NCI-H2029 (cell line): ENCODE results near the gene PAK1.
"Not testable (repeated sequence)": the region's sequence is repeated elsewhere in the genome, so short reads cannot be mapped to it uniquely, and the experiment has no call there.

ENCODE experiments used
- DNase-seq: peaks from one replicate; lab custom pipeline; 2025; lab: John Stamatoyannopoulos, UW

The PAK1 gene

GRCh38 chr11:77402218-77402556 is 71.7 kb downstream of the PAK1 start:
- no peak for DNase-seq

- DNase-seq = peak; percentile 37
Observed at GRCh38 chr11:77401486-77402217, 72.2 kb downstream of the PAK1 start.

DNA sequence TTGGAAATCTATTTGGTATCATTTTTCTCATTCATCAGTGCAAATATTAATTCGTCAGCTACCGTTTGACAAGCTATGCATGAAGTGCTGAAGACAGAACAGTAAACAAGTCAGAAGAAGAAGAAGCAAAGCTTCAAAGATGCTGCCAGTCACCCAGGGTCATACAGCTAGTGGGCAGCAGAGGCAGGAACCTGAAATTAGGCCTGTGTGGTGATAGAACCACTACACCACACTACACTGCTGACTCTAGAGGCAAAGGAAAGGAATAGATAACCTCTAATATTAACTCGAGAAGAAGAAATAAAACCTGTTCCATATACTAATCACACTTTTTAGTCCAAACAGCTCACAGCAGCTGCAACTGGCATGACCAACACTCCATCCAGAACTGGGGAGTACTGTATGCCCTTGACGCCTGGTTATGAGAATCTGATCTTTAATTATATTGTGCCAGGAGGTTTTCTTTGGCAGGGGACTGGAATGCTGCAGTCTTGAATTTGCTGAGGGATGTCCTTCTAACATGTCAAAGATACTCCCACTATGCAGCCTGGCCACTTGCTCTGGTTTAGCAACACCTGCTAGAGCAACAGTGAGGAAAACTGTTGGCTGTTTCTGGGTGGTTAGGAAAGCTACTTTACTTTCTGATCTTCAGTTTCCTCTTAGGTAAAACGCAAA is 73.0 kb downstream of the PAK1 start:
- no peak for DNase-seq

DNA sequence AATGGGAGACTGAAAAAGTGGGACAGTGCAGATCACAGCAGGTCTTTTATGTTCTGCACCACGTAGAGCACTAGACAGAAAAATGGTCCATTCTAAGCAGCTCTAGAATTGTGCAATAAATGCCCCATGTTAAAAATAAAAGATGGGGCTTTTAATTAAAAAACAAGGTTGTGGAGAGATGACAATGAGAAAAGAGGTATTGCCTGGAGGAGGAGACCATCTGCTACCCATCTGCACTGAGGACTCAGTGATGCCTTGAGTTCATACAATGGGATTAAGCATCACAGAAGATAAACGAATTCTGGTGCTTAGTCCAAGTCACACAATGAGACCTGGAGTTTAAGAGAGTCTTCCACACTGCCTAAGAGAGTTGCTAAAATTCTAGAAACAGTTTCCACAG is 73.6 kb downstream of the PAK1 start:
- DNase-seq = no peak

- no peak for DNase-seq
Observed at GRCh38 chr11:77397631-77398030, 76.3 kb downstream of the PAK1 start.

GRCh38 chr11:77396911-77397310 is 77.0 kb downstream of the PAK1 start:
- DNase-seq = no peak

- DNase-seq = no peak
Observed at GRCh38 chr11:77396305-77396704, 77.6 kb downstream of the PAK1 start.

DNA sequence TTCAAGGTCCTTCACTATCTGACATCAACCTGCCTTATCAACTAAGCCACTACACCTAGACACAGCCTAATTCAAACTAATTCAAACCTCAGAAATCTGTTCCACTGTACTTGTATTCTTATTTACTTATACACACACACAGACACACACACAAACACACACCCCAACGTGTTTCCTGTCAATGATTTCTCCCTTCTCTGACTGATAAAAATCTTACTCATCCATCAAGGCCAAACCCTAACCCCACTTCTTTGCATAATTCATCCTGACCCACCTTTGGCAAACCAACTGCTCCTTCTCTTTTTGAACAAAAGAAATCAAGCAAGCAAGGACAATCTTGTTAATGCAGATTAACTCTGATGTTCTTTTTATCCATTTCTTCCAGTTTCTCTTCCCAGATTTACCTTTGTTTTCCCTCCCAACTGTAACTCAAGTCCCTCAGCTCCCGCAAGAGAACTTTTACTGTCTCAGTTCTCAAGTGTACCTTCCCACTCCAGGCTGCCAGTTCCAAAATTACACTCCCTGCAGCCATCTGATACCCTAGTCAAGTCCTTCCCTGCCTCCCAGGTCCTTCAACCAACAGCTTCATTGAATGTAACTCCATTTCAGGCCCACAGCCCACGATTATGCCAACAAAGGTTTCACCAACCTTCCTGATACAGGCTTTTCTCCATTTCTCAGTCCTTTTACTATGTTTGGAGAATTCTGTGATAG is 78.3 kb downstream of the PAK1 start:
- no peak for DNase-seq

GRCh38 chr11:77392842-77393241 is 81.1 kb downstream of the PAK1 start:
- no peak for DNase-seq

DNA sequence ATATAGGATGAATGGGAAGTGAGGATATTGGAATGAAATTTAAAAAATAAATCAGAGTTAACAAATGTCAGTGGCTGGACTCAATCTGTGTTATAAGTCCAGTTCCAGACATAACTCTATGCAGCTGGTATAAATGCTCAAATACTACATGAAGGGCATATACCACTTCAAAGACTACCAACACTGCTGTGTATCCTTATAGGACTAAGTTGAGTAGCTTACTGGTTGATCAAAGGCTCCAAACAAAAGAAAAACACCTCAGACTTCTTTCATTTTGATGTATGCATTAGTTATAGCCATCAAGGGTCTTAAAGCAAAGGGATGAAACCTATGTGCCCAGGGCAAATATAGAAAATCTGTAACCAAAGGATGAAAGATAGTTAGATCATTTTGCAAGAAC is 86.2 kb downstream of the PAK1 start:
- no peak for DNase-seq

DNA sequence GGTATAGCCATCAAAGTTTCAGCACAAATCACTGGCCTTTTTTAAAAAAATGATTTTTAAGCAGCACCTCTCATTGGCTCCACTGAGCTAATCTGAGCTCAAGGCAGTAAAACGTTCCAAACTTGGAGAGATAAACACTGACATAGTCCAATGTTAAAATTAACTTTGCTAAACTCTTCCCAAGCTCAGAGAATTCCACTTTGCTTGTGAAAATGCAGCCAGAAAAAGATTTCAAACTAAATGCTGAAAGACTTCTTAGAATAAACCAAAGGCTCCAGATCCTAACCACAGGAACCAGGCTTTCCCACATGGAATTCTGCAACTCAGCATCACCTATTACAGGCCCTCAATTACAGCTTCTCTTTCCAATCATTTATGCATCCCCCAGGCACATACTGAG is 87.7 kb downstream of the PAK1 start:
- DNase-seq = no peak

DNA sequence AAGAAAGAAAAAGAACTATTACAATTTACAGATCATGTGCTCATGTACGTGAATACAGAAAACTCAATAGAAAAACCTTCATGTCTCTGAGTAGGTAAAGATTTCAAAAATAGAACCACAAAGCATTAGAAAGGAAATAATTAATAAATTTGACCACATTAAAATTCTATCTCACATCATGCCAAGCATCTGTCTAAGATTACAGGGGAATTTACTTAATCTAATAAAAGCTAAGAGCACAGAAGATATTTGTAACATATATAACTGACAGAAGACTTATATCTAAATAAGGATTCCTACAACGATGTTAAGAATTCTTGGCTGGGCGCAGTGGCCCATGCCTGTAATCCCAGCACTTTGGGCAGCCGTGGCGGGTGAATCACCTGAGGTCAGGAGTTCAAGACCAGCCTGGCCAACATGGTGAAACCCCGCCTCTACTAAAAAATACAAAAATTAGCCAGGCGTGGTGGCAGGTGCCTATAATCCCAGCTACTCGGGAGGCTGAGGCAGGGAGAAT is 88.6 kb downstream of the PAK1 start:
- not testable (repeated sequence) for DNase-seq

GRCh38 chr11:77384571-77384970 is 89.3 kb downstream of the PAK1 start:
- DNase-seq = no peak

DNA sequence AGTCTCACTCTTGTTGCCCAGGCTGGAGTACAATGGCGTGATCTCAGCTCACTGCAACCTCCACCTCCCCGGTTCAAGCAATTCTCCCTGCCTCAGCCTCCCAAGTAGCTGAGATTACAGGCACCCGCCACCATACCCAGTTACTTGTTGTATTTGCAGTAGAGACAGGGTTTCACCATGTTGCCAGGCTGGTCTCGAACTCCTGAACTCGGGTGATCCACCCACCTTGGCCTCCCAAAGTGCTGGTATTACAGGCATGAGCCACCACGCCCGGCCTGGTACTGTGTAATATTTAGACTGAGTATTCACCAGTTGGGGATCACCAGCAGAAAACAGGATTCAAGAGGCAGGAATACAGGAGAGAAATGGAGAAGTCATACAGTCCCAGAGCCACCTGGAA is 90.5 kb downstream of the PAK1 start:
- not testable (repeated sequence) for DNase-seq

- DNase-seq = no peak
Observed at GRCh38 chr11:77381729-77382665, 91.9 kb downstream of the PAK1 start.

DNA sequence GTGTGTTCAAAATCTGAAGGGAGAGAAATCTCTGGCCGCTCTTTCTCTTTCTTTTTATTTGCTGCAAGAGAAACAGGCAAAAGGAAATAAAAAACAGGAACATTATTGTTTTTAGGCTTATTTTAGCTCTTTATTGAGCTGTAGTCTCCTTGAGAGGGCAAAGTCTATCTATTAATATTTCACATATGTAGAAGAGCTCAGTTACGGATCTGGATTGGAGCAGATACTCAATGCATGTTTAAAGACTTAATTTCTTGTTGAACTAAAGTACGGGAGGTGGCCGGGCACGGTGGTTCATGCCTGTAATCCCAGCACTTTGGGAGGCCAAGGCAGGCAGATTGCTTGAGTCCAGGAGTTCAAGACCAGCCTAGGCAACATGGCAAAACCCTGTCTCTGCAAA is 94.0 kb downstream of the PAK1 start:
- DNase-seq = no peak

GRCh38 chr11:77379253-77379652 is 94.6 kb downstream of the PAK1 start:
- DNase-seq = no peak

DNA sequence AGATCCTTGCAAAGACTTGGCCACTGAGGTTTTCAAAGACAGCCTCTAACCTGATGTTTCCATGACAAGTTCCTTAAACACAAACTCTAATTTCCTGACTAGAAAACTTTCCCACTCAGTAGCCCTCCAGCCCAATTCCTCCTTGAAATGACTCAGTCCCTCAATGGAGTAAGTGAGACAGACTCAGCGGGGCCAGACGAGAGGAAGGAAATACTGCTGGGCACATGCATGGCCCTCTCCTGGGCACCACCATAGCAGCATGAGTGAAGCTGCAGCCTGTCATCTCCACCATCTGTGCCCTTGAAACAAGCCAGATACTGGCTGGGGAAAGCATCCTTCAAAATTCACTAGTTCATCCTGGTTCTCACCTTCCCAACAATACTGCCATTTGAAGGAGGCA is 96.2 kb downstream of the PAK1 start:
- DNase-seq = no peak

- DNase-seq = no peak
Observed at GRCh38 chr11:77375107-77375506, 98.8 kb downstream of the PAK1 start.

DNA sequence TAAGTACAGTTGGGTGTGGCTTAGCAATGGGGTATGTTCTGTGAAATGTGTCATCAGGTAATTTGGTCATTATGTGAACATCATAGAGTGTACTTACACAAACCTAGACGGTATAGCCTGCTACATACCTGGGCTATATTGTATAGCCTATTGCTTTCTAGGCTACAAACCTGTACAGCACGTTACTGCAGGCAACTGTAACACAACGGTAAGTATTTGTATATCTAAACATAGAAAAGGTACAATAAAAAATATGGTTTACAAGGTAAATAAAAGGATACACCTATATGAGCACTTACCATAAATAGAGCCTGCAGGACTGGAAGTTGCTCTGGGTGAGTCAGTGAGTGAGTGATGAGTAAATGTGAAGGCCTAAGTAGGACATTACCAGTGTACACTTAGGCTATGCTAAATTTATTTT is 99.3 kb downstream of the PAK1 start:
- no peak for DNase-seq

DNA sequence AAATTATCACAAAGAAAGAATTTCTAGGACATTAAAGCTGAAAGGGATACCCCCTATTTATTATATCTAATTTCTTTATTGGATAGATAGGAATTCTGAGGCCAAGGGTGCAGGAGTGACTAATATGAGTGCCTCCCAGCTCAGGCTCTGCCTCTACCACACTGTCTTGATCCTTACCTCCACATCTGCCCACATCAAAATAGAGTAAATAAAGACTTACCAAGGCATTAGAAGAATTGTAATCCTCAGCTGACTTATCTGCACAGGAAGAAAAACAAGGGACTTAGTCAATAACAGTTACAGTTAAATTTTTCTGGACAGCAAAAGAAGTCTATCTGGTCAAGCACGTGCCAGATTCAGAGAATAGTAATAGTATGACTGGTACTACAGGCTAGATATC is 99.8 kb downstream of the PAK1 start:
- no peak for DNase-seq

DNA sequence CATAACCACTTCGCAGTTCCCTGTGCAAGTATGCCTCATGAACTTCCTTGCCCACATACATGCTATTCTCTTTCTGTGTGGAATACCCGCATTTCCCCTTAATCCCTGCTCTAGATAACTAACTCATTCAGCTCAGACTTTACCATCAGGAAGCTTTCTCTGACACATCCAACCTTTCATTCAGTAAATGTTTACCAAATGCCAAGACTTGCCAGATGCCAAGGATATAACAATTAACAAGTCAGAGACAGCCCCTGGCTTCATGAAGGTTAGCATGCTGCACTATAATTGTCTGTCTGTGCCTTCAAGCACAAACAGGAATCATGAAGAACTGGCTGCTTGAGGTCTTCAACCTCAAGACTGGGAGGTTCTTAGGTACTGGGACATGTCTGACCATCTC is 101.2 kb downstream of the PAK1 start:
- no peak for DNase-seq
